Amniotic stem cell (primary cell): Measurements from ENCODE around the gene PRKAG2.
A peak's percentile ranks its signal among the peaks of the same experiment; 100 is the strongest.
"Not testable (repeated sequence)": the region's sequence is repeated elsewhere in the genome, so short reads cannot be mapped to it uniquely, and the experiment has no call there.

ENCODE experiments used
- DNase-seq: peaks from one replicate; lab custom pipeline; 2025; lab: John Stamatoyannopoulos, UW

The PRKAG2 gene

DNA sequence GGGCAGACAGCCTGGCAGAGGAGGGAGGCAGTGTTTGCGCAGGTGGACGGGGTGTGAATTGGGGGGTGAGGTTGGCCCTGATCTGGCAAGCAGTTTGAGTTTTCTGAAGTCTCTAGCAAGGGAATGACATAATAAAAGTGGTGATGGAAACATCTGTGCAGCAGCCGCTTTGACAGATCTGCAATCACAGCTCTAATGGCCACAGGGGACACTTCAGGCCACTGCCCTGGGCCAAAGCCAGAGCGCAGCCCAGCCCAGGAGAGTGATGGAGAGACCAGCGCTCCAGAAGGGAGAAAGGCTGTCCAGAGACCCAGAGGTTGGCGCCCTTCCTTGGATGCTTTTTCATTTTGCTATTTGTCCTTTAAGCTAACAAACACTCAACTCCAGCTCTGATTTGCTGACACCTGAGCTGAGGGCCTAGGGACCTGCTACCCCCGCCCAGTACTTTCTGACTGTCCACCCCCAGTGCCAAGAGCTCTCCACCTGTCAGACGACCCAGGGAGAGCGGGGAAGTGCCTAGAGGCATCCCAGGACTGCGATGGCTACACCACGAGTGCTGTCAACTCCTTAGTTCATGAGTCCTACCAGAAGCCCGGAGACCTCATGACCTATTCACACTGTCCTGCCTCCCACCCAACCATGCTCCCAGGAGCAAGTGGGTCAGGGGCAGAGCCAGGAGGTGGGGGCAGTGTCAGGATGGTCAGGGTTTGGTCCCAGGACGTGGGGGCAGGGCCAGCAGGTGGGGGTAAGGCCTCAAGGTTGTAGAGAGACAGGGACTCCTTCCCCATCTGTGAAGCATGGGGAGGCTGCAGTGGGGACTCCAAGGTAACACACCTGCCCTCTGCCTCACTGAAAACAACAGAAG, 112.6 kb downstream of the PRKAG2 start:
- no peak for DNase-seq

DNA sequence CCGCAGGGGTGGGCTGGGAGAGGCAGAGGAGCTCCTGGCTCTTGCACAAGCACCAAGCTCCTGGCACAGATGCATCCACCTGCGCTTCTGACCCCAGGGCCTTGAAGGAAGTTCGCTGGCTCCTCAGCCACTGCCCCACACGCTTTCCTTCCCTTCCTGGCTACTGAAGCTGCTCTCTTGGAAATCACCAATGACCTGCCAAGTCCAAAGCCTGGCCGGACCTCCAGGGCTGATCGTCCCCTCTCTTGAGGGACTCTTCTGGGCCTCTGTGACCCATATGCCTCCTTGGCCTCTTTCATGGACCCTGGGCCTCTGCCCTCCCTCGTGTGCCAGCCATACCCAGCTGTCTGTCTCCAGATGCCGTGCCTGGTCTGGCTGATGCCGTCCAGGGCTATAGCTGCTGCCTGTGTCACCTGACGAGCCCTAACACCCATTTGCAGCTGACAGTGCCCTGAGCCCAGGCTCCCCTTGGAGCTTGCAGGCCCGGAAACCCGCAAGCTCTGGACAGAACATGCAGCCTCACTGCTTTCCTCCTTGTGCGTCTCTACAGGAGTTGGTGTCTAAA, 113.4 kb downstream of the PRKAG2 start:
- DNase-seq, result no peak

DNA sequence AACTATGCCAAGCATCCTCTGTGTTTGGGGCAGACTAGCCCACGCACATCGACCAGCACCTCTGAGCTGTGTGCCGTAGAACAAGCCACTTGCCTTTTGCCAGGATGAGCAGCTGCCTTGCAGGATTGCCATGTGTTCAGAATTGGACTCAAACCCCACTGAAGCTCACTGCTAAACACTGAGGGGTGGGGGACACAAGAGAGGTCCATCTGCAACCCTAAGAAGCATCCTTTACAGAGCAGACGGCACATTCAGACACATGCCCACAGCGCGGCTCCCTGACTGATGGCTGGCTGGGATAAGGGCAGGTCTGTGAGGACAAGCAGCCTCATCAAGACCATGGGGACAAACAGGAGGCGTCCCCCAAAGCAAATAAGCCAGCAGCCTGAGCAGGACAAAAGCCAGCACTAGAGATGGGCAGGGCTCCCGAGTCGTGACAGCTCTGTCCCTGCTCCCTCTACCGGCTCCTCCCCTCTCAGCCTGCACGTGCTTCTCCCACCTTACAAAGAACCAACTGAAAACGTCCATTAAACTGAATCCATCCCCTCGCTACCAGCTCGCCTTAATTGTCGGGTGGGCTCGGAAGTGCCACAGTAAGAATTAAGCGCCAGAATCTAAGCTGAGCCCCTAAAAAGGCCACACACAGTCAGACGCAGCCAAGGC, 114.2 kb downstream of the PRKAG2 start:
- no peak for DNase-seq

DNA sequence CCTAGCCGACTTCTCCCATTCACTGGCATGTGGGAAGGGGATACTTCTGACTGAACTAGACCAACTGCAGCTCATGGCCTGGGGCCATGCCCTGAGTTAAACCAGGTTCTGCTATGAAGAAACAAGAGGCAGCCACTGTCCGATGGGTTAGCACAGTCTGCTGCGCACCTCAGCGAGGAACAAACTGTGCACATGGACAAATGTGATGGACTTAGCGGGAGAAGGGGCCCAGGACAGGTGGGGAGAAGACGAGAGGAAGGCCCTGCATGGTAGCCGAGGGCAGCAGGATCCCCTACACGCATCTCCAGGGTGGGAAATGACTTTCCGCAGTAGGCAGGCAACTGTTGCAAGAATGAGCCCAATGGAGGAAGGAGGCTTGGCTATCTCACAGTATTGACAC, 115.0 kb downstream of the PRKAG2 start:
- no peak for DNase-seq

DNA sequence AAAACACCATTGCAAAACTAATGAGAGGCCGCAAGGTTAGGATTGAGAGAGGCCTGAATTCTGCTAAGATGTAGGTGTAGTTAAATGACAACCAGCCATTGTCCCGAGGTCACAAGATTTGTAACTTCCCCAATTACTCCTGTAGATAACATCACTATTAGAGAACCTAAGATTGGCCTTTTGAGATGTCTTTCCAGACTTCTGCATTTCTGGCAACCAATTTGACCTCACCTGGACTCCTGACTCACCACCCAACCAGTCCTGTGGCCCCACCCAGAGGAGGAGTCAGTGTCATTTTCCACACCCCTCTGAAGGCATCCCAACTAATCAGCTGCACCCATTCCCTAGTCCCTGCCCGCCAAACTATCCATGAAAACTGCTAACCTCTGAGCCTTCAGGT, 115.7 kb downstream of the PRKAG2 start:
- no peak for DNase-seq

DNA sequence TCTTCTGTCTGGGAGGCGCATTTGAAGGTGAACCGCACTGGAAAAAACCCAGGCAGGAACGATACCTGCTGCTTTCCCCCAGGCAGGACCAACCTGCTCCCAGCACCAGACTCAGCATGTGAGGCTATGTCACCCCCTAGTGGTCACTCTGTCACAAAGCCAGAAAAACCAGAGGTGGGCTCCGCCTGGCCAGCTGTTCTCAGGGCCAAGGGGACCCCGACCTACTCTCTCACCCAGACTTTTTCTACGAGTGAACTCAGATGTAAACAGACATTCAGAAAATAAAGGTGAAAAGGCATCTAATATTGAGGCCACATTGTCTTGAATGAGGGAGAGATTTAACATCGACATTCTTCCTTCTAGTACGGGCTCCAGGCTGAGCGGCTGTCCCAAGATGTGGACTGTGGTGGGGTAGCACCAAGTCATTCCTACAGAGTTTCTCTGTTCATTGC, 117.3 kb downstream of the PRKAG2 start:
- DNase-seq, result peak; percentile 45

DNA sequence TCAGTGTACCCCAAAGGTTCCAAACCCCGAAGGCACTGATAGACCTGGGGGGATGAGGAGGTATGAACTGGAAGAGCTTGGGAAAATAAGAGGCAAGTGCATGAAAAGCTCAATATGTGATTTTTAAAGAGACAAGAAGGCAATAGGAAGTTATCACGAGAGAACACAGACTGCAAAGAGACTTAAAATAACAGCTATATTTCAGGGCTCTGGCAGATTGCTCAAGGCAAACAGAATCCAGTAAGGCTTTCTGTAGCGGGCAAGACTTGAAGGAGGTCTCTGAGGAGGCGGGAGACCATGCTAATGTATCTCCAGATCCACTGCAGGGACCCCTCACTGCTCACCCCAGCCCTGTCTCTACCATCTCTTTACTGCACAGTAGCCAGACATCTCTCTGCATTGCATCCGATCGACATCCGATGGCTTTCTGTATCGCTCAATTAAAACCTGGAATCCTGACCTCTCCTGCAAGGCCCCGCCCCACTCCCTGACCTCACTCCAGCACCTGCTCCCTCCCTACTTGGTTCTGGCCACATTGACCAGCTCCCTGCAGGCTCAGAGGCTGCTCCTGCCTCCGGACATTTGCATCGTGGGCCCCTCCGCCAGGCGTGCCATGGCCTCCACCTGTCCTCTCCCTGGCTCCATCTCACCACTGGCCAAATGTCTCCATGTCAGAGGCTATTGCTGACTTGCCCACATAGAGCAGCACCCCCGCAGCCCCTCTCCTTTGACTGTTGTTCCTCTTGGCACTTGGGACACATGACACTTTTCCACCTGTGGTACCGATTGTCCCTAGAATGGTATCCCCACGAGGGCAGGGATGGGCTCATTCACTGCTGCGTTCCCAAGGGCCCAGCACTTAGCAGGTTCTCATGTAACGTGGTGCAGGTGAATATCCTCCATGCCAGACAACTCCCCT, 118.0 kb downstream of the PRKAG2 start:
- no peak for DNase-seq

DNA sequence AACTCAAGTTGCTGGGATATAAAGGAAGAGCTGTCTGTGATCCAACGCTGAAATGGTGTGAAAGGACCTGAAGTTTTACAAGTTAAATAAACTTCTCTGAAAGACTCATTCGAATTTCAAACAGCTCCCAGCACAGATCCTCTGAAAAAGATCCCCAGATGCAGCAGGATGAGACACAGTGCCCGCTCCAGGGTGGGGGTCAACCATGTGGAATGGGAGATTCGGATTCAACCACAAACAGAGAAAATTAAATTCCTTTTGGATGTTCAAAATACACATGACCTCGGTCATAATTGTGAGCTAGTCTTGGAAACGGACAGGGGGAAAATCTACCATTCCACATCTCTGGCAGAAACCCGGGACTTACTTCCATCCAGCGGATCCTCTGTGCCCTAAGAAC, 119.6 kb downstream of the PRKAG2 start:
- DNase-seq, result no peak

DNA sequence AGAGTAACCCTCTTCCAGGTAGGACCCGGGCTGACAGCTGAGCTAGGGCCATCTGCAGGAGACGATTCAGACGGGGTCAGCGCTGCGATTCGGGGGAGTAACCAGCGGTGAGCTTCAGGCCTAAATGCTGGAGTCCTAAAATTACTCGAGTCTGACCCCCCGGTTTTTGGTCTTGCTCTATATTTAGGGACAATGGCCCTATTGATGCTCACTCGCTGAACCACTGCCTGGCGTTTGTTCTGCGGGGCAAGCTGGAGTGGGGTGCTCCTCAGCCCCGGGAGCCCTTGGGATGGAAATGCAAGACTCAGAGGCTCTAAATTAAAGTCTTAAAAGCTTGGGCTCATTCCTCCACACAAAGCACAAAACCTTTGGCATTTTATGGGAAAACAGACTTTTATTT, 120.0 kb downstream of the PRKAG2 start:
- DNase-seq, result no peak

DNA sequence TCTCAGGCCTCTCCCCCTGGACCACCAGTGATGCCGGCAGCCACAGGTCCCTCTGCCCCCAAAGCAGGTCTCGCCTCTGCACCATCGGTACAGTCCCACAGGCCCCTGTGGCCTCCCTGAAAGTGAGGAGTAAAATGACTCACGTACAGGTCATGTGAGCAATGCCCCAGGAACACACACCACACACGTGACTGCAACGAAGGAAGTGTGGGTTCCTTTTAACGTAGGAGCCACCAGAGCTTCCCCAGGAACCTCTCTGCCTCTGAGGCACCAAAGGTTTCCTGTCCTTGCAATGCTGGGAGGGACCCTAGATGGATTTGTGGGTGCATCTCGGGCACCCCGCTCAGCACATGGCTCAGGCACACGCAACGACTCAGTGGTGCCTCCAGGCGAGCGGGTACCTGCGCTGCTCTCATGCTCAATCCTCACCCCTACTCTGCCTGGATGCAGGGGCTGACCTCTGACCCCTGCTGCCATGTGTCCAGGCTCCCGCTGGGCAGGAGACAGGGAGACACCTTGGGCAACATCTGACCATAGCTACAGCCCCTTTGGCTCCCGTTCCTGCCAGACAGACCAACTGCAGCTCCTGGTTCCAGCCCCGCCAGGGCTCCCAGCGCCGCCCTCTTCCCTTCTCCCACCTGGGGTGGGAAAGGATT, 120.7 kb downstream of the PRKAG2 start:
- no peak for DNase-seq

DNA sequence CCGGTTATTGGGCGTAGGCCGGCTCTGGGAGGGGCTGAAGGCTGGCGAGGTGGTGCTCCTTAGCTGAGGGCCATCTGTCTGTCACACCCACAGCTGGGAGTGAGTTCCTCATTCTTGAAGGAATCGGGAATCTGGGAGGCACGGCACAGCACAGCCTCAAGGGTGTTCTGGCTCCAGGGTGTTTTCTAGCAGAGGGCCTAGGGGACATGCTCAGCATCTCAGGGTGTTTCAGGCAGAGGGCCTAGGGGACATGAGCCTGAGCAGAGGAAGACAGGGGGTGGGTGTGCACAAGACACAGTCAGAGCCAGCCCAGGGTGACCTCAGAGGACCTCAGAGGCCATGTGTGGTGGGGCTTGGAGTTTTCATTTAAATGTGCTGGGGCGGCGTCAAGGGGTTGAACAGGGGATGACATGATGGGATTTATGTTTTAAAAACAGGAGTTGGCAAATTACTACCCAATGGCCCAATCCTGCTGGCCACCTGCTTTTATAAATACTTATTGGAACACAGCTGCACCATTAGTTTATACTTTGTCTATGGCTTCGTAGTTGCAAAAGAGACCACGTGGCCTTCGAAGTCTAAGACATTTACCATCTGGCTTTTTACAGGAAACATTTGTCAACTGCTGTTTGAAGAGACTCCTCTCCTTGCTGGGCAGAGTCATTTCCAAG, 121.6 kb downstream of the PRKAG2 start:
- DNase-seq, result no peak

DNA sequence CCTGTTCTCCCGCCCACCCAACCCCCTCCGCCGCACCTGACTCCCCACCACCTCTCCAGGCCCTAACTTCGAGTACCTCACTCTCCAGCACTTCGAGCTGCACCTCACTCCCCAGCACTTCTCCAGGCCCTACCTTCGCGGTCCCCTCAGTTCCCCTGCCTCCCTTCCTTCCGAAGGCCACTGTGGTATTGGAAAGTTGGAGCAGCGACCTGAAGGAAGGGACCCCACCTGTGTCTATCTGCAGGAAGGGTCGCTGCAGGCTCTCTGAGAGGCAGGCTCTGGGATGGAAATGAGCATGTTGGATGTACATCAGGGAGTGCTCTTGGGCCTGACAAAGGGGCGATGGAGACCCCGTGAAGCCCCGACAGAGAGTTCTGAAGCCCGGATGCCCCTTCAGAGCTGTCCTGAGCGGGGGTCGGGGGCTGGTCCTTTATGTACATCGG, 122.2 kb downstream of the PRKAG2 start:
- DNase-seq, result no peak

DNA sequence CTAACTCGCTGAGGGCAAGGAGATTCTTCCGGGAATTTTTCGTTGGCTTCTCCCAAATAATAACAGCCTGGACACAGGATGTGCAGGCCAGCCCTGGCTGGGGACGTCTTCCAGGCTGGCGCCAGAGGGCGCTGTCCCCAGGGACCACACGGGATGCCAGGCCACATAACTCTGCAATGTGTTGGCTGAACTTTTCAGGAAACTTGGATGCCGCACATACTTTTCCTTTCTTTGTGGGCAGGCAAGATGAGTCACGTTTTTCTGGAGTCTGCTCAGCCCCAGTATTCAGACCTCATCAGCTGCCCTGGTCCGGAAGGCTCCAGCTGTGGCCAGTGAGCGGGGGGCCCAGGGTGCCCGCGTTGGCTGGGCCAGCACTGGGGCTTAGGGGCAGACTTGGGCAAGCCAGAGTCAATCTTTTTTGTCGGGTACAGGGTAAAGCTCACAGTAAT, 122.7 kb downstream of the PRKAG2 start:
- DNase-seq, result peak; percentile 91

DNA sequence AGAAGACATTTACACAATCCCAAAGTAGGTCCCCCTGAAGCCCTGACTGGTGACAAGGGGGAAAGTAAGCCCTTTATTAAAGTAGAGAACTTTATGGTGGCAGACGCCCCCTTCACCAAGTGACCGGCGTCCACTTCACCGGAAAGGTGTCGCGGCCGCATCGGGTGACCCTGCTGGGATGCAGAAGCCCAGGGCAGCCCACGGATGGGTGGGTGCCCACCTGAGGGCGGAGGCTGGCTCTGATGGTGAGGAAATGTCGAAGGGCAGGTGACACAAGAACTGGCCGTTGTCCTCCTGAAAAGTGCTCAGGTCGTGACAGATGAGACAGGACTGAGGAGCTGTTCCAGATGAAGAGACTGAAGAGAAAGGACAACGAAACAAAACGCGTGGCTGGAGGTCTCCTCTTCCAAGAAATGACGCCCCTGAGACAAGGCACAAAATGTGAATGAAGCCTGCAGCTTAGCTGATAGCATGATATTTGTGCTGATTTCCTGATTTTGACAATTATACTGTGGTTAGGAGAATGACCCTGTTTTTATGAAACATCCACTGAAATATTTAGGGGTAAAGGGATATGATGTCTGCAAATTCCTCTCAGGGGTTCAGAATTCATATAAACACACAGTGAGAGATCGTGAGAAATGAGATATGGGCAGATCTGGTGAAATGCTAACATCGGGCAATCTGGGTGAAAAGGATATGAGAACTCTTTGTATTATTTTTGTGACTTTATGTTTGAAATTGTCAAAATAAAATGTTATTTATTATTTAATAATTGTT, 123.9 kb downstream of the PRKAG2 start:
- DNase-seq, result no peak

DNA sequence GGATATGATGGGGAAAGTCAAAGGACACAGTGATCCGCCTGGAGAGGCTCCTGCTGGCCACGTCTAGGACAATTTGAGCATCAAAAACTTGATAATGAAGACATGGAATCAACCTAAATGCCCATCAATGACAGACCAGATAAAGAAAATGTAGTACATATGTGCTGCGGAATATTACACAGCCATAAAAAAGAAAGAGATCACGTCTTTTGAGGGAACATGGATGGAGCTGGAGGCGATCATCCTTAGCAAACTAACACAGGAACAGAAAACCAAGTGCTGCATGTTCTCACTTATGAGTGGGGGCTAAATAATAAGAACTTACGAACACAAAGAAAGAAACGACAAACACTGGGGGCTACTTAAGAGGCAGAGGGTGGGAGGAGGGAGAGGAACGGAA, 124.9 kb downstream of the PRKAG2 start:
- no peak for DNase-seq

DNA sequence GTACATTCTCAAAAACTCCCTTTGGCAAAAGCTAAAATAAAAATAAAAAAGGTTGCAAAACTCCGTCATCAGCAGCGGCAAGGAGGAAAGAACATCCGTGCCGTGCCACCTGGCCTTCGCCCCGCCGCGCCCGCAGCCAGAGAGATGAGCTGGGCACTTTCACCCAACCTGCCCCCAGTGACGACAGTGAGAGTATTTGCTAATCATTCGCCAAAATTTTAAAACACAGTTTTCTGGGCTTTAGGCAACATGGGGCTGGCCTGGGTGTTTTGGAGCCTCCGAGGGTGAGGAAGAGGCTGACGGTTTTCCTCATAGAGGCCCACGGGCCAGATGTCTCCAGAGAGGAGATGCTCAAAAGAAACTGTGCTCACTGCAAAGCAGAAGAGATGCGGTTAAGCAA, 128.2 kb downstream of the PRKAG2 start:
- no peak for DNase-seq

DNA sequence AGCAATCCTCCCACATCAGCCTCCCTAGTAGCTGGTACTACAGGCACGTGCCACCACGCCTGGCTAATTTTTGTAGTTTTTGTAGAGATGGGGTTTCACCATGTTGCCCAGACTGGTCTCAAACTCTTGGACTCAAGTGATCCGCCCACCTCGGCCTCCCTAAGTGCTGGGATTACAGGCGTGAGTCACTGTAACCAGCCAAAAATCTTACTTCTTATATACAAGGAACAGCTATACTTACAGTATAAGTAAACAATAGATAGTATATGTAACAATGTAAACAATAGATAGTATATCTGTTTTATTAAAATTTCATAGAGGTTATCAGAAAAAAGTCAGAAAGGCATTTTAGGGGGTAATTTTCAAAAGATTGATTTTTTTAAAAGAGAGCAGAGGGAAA, 128.9 kb downstream of the PRKAG2 start:
- not testable (repeated sequence) for DNase-seq

DNA sequence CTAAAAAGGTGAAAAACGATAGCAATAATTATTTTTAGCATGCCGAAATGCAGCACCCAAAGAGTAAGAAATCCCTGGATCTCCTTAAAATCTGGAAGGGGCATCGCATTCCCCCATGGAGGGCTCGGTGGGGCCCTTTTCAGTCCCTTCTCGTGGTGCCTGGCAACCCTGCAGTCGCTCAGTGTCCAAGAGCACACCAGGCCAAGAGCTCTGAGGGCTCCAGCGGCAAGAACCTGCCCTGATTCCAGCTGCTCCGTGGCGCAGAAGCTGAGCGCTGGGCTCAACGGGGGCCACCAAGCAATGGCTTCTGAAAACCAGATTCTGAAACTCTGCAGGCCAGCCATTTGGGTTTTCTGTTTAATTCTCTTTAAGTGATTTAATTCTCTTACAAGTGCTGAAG, 131.2 kb downstream of the PRKAG2 start:
- DNase-seq, result no peak

DNA sequence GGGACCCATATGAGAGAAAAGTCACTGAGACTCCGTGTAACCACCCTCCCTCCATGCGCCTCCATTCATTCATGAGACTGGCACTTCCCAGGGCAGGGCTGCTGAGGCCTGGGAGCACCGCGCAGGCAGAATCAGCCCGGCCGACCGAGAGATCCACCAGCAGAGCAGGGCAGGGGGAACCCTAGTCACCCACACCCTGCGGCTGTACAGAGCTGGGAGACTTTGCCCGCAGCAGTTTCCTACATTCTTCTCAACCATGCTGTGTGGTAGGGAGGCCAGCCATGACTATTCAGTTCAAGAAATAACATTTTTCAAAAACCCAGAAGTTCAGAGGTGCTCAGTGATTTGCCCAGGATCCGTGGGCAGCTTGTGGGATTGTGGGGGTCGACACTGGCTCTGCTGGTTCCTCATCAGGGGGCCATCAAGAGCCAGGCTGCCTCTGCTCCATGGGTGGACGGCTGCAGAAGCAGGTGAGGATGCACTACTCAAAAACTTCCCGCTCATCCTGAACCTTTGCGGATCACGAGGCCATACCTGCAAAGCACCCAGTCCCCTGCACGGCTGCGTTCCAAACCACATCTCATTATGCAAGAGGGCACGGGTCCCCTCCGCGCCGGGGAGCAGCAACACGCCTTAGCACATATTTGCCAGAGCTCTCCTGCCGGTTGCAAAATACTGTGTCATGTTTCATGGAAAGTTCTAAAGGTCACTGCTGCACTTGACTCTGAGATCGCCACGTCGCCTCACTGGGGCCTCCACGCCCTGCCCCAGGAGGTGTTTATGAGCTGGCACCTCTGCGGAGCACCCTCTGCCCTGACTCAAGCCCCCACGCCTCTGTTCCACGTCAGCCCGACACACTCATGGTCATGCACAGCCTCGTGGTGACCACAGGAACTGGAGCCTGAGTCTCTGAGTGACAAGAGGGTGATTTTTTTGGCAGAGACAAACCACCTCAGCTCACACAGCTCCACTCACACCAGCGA, 132.0 kb downstream of the PRKAG2 start:
- no peak for DNase-seq
